ENCODE data around the gene MPG.
"Not testable (repeated sequence)": the region's sequence is repeated elsewhere in the genome, so short reads cannot be mapped to it uniquely, and the experiment has no call there.

The MPG gene

DNA sequence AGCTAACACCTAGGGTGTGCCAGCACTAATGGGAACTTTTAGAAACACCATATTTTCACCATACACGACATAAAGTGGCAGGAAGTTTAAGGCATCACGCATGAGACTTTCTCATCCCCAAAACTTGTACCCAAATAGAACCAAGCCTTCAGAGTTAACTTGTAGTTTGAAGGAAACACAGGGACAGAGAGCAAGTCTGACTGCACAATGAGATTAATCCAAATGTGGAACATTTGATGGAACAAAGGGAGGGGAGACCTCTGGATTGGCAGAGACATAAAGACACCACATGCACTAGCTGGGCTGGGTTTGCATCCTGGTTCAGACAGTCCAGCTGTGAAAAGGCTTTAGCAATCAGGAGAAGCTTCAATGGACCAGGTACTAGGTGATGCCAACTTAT, 36.3 kb downstream of the MPG start:
- no peak for DNase-seq

DNA sequence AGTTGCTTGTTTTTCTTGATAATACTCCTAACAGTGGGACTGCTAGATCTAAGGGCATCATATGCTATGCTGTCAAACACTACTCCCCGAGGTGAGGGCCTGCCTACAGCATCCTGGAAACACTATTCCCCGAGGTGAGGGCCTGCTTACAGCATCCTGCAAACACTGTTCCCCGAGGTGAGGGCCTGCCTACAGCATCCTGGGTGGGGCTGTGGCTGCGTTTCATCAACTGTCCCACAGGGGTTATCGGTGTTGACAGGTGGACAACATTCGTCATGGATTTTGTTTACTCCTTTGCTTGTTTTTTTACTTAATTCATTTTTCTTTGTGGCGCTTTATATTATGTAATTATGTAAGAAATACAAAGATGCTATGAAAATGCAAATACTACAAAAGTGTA, 38.0 kb downstream of the MPG start:
- no peak for DNase-seq

GRCh38 chr16:117379-118365, 39.6 kb downstream of the MPG start:
- peak; percentile 84 for DNase-seq

DNA sequence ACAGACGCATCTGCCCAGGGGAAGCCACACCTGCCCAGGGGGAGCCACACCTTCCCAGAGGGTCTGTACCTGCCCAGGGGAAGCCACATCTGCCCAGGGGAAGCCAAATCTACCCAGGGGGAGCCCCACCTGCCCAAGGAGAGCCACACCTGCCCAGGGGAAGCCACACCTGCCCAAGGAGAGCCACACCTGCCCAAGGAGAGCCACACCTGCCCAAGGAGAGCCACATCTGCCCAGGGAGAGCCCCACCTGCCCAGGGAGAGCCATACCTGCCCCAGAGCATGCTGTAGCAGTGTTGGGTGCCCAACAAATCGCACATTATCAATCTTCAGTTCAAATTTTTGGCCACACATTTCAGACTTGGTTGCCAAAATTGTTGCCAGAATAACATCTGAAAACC, 40.8 kb downstream of the MPG start:
- no peak for DNase-seq

- no peak for DNase-seq
Measured at GRCh38 chr16:119295-119694, 41.3 kb downstream of the MPG start.

DNA sequence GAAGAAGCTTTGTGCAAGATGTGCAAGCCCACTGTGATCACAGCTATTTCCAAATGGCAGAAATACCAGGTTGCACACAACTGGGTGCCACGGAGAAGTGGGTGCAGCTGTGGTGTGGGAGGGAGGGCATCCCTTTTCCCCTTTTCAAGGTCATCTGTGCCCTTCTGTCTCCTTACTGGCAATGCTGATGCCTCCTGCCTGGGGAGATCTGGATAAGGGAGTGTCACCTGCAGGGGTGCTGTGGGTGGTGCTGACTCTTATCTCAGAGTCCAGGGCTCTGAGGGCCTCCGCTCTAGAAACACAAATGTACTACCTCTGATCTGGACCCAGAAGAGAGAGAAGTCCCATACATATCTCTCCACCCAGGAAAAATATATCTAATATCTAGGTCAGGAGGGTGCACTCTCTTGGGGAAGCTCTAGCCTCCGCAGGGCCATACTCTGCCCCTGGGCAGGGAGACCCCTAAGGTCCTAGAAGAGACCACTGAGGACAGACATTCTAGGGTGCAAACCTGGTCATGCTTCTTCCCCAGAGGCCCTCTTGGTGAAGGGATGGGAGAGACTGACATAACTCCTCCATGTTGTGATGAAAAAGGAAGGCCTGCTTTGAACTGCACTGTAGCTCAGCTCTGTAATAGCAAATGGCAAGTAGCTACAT, 41.9 kb downstream of the MPG start:
- no peak for DNase-seq

DNA sequence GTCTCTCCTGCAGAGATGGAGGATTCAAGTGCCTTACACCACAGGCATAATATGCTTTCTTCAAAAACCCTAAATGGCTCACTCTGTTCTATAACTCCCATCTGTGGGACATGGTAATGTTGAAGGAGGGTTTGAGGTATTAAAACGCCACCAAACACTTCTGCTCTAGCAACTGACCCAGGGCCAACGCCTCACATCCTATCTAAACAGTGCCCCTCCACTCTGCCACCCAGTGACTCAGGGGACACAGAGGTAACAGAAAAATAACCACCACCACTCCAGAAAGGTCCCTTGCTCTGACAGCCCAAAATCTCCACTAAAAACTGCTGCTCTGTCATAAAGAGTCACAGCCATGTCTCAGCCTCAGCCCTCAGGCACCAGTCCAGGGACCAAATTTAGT, 42.7 kb downstream of the MPG start:
- no peak for DNase-seq

- no peak for DNase-seq
Measured at GRCh38 chr16:122361-122760, 44.3 kb downstream of the MPG start.

GRCh38 chr16:123558-124350, 45.7 kb downstream of the MPG start:
- not testable (repeated sequence) for DNase-seq

GRCh38 chr16:125011-125410, 47.0 kb downstream of the MPG start:
- no peak for DNase-seq

DNA sequence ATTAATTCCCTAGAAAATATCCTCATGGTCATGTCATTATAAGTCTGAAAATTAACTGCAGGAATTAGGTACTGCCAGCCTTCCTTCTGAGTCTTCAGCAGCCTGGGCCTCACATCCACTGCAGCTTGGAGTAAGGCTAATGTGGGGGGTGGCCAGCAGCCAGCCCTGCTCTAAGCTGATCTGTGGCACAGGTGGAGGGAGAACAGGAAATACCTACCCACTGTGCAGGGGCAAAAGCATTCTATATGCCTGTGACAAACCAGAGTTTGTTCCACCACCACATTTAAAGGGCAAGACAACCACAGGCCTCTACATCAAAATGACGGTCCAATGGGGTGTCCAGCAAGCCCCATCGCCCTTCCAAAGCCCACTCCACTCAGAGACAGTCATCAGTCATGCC, 51.0 kb downstream of the MPG start:
- DNase-seq, result no peak

DNA sequence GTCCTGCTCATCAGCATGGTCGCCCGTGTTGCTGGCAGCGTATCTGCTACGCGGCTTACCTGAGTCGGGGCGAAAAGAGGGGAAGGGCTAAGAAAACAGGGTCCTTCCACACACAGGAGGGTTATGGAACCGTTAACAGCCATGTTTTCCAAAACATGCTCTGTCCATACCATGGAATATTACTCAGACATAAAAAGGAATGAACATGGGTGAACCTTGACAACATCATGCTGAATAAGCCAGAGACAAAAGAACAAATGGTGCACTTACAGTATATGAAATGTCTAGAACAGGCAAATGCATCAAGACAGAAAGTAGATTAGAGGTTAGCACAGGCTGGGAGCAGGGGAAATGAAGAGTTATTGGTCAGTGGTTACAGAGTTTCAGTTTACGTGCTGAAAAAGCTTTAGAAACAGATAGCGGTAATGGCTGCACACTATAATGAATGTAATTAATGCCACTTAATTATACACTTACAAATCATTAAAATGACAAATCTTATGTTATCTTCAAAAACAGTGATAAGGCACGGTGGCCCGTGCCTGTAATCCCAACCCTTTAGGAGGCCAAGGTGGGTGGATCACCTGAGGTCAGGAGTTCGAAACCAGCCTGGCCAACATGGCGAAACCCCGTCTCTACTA, 52.6 kb downstream of the MPG start:
- no peak for DNase-seq

DNA sequence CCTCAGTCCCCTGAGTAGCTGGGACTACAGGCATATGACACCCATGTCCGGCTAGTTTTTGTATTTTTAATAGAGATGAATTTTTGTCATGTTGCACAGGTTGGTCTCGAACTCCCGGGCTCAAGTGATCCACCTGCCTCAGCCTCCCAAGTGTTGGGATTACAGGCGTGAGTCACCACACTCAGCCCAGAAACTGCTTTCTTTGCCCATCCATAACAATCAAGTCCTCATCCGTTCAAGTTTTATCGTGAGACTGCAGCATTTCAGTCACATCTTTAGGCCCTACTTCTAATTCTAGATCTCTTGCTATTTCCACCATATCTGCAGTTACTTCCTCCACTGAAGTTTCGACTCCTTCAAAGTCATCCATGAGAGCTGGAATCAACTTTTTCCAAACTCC, 54.1 kb downstream of the MPG start:
- DNase-seq, result no peak

DNA sequence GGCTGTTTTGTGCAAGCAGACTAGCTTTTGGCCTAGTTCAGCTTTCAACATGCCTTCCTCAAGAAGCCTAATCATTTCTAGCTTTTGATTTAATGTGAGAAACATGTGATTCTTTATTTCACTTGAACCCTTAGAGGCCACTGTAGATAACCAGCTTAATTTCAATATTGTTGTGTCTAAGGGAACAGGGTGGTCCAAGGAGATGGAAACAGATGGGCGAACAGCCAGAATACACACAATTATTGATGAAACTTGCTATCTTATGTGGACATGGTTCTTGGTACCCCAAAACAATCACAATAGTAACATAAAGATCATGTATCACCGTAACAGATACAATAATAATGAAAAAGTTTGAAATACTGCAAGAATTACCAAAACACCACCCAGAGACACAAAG, 55.7 kb downstream of the MPG start:
- no peak for DNase-seq
